Common myeloid progenitor, CD34-positive (primary cell): ENCODE measurements around the gene KXD1.
"Not testable (repeated sequence)": the region's sequence is repeated elsewhere in the genome, so short reads cannot be mapped to it uniquely, and the experiment has no call there.

ENCODE experiments used
- CTCF ChIA-PET: fragments of 350-600 bp; sonication (Branson Sonifier 250); formaldehyde crosslinking; loops from one replicate; lab custom pipeline; 2021; ENCODE audit warnings: antibody characterized with exemption; lab: Charles Lee
- POLR2A ChIA-PET: fragments of 350-600 bp; sonication (Branson Sonifier 250); formaldehyde crosslinking; loops from one replicate; lab custom pipeline; 2021; ENCODE audit warnings: antibody characterized with exemption; lab: Charles Lee
- DNase-seq, 3 donors: peaks; one replicate each; pipeline versions ENCODE4 v3.0.0 to v3.0.0-alpha.2; 2013
- H3K27ac ChIP-seq, 2 experiments: 1 replicate in 1 of 2; 2 replicates in 1 of 2; pipeline ENCODE4 v1.7.0; 2013; ENCODE audit warnings: inconsistent platforms in 2 of 2, low read length in 2 of 2, mild to moderate bottlenecking in 2 of 2, low read depth in 1 of 2, moderate library complexity in 1 of 2; ENCODE audit not compliant: severe bottlenecking in 2 of 2, insufficient read depth in 1 of 2, poor library complexity in 1 of 2
- H3K27me3 ChIP-seq, 5 experiments: replicated peaks in 2 of 5; 1 replicate in 3 of 5; 2 replicates in 2 of 5; pipeline versions ENCODE4 v1.6.1 to v1.7.0; 2013; ENCODE audit warnings: low read length in 4 of 5, mild to moderate bottlenecking in 2 of 5, moderate library complexity in 2 of 5, inconsistent platforms in 1 of 5; ENCODE audit not compliant: insufficient read depth in 5 of 5, control insufficient read depth in 4 of 5
- H3K36me3 ChIP-seq, 4 experiments: 1 replicate in 2 of 4; 2 replicates in 2 of 4; pipeline versions ENCODE4 v1.6.1 to v1.7.0; 2013; ENCODE audit warnings: low read length in 3 of 4, control low read depth in 1 of 4, mild to moderate bottlenecking in 1 of 4; ENCODE audit not compliant: control insufficient read depth in 4 of 4, insufficient read depth in 4 of 4
- H3K4me1 ChIP-seq, 4 experiments: 1 replicate in 3 of 4; 2 replicates in 1 of 4; pipeline versions ENCODE4 v1.6.1 to v1.7.1; 2013; ENCODE audit warnings: low read length in 3 of 4, mild to moderate bottlenecking in 3 of 4, control low read depth in 1 of 4, inconsistent platforms in 1 of 4, moderate library complexity in 1 of 4; ENCODE audit not compliant: control insufficient read depth in 4 of 4, insufficient read depth in 4 of 4; ENCODE audit errors: control extremely low read depth in 1 of 4
- H3K4me3 ChIP-seq, 7 experiments: 1 replicate in 4 of 7; 2 replicates in 3 of 7; pipeline versions ENCODE4 v1.5.1 to v1.7.0; 2013; ENCODE audit warnings: mild to moderate bottlenecking in 7 of 7, low read length in 6 of 7, moderate library complexity in 6 of 7, inconsistent platforms in 2 of 7, low read depth in 2 of 7, control low read depth in 1 of 7; ENCODE audit not compliant: insufficient read depth in 4 of 7, control insufficient read depth in 1 of 7; ENCODE audit errors: extremely low read depth in 1 of 7
- H3K9me3 ChIP-seq, 5 experiments: 1 replicate in 4 of 5; 2 replicates in 1 of 5; pipeline versions ENCODE4 v1.6.1 to v1.7.1; 2013; ENCODE audit warnings: low read length in 4 of 5, mild to moderate bottlenecking in 2 of 5, inconsistent platforms in 1 of 5, low read depth in 1 of 5, moderate library complexity in 1 of 5; ENCODE audit not compliant: control insufficient read depth in 4 of 5, insufficient read depth in 2 of 5; ENCODE audit errors: control extremely low read depth in 1 of 5
- WGBS: methylation state at CpG from one replicate; pipeline ENCODE4 v1.1.5; 2013; ENCODE audit not compliant: insufficient coverage; 5-methylcytosine and 5-hydroxymethylcytosine counted together

The KXD1 gene

GRCh38 chr19:18532168-18532890, 25.3 kb upstream of the KXD1 start:
- POLR2A ChIA-PET, result no interaction called here
- peaks cover 14 to 45% (median 29%) of the 10 kb centered on the region in 4 experiments for H3K36me3 ChIP-seq

GRCh38 chr19:18533058-18533457, 24.6 kb upstream of the KXD1 start:
- DNase-seq, result no peak
- Histone ChIP-seq H3K27me3 (no peaks in the 10 kb centered on the region), H3K4me3 (no peak overlapping the region), H3K4me1 (no peaks in the 10 kb centered on the region), H3K9me3 (no peaks in the 10 kb centered on the region), H3K27ac (no peak overlapping the region), H3K36me3 (peaks cover 14 to 52% (median 36%) of the 10 kb centered on the region in 4 experiments)
- WGBS, result 100% methylated on average over 3 of the region's 4 CpGs
- POLR2A ChIA-PET, result no interaction called here
- CTCF ChIA-PET, result interaction anchor here (1.0 to 1.3 kb wide), 3 partner anchors 13 to 82 kb away, joined by 3 to 5 read pairs (median 3); no protein-coding TSS in a partner anchor

More at GRCh38 chr19:18532168-18532890, 25.3 kb upstream of the KXD1 start:
- H3K4me1 ChIP-seq, result no peaks in the 10 kb centered on the region
- CTCF ChIA-PET, result interaction anchor here (1.0 to 1.3 kb wide), 2 partner anchors 12 to 59 kb away, joined by 3 to 5 read pairs; no protein-coding TSS in a partner anchor
- WGBS, result 95% methylated on average over 14 of the region's 22 CpGs
- H3K9me3 ChIP-seq, result no peaks in the 10 kb centered on the region
- no peak overlapping the region for H3K4me3 ChIP-seq
- DNase-seq, result no peak
- H3K27ac ChIP-seq, result no peak overlapping the region
- no peaks in the 10 kb centered on the region for H3K27me3 ChIP-seq

GRCh38 chr19:18536475-18536874, 21.2 kb upstream of the KXD1 start:
- H3K36me3 ChIP-seq, result peaks cover 14 to 75% (median 56%) of the 10 kb centered on the region in 4 experiments
- ChIA-PET CTCF (no interaction called here), POLR2A (interaction anchor here (1.1 kb wide), 1 partner anchor 15 kb away, joined by 3 read pairs; the partner anchor contains the start of gene ELL)
- no peaks in the 10 kb centered on the region for H3K9me3 ChIP-seq
- H3K27ac ChIP-seq, result no peak overlapping the region
- H3K27me3 ChIP-seq, result no peaks in the 10 kb centered on the region
- no peak for DNase-seq
- H3K4me3 ChIP-seq, result no peak overlapping the region
- H3K4me1 ChIP-seq, result no peaks in the 10 kb centered on the region
- 100% methylated on average over 7 of the region's 10 CpGs for whole genome bisulfite sequencing

- POLR2A ChIA-PET, result no interaction called here
- H3K36me3 ChIP-seq, result peaks cover 11 to 70% (median 50%) of the 10 kb centered on the region in 4 experiments
- 97% methylated on average over 17 of the region's 17 CpGs for WGBS
Observed at GRCh38 chr19:18537431-18537830, 20.2 kb upstream of the KXD1 start.

GRCh38 chr19:18538115-18538514, 19.6 kb upstream of the KXD1 start:
- Histone ChIP-seq H3K27ac (no peak overlapping the region), H3K27me3 (no peaks in the 10 kb centered on the region), H3K4me3 (no peak overlapping the region), H3K9me3 (no peaks in the 10 kb centered on the region), H3K36me3 (peaks cover 8 to 63% (median 47%) of the 10 kb centered on the region in 4 experiments), H3K4me1 (peaks cover 3 to 10% (median 8%) of the 10 kb centered on the region in 4 experiments)
- over 99% methylated on average over 21 of the region's 22 CpGs for WGBS
- ChIA-PET CTCF (interaction anchor here (1.2 kb wide), 1 partner anchor 9 kb away, joined by 3 read pairs; no protein-coding TSS in a partner anchor), POLR2A (no interaction called here)
- no peak for DNase-seq

More at GRCh38 chr19:18537431-18537830, 20.2 kb upstream of the KXD1 start:
- peaks cover 3 to 7% (median 5%) of the 10 kb centered on the region in 4 experiments for H3K4me1 ChIP-seq
- no peak for DNase-seq
- H3K27ac ChIP-seq, result no peak overlapping the region
- no peaks in the 10 kb centered on the region for H3K27me3 ChIP-seq
- CTCF ChIA-PET, result interaction anchor here (1.2 kb wide), 1 partner anchor 10 kb away, joined by 3 read pairs; no protein-coding TSS in a partner anchor
- no peaks in the 10 kb centered on the region for H3K9me3 ChIP-seq
- H3K4me3 ChIP-seq, result no peak overlapping the region

- Histone ChIP-seq H3K27ac (no peak overlapping the region), H3K4me3 (no peak overlapping the region), H3K9me3 (no peaks in the 10 kb centered on the region), H3K27me3 (no peaks in the 10 kb centered on the region), H3K36me3 (peaks cover 8 to 59% (median 45%) of the 10 kb centered on the region in 4 experiments), H3K4me1 (peaks cover 6 to 17% (median 15%) of the 10 kb centered on the region in 4 experiments)
- CTCF ChIA-PET, result interaction anchor here (1.1 kb wide), 1 partner anchor 61 kb away, joined by 3 read pairs; no protein-coding TSS in a partner anchor
- DNase-seq, result no peak
- POLR2A ChIA-PET, result no interaction called here
- 98% methylated on average over 18 of the region's 19 CpGs for WGBS
Observed at GRCh38 chr19:18539372-18539771, 18.3 kb upstream of the KXD1 start.

- POLR2A ChIA-PET, DNase-seq, H3K27ac ChIP-seq, H3K4me3 ChIP-seq, H3K27me3 ChIP-seq, H3K9me3 ChIP-seq: not testable (repeated sequence)
- Histone ChIP-seq H3K36me3 (peaks cover 8 to 56% (median 43%) of the 10 kb centered on the region in 4 experiments), H3K4me1 (peaks cover 6 to 18% (median 15%) of the 10 kb centered on the region in 4 experiments)
- WGBS, result no CpG with 5 or more reads among the region's 1 CpG
- CTCF ChIA-PET, result interaction anchor here (1.1 kb wide), 1 partner anchor 62 kb away, joined by 3 read pairs; no protein-coding TSS in a partner anchor
Observed at GRCh38 chr19:18540200-18540599, 17.5 kb upstream of the KXD1 start.
